Kidney (tissue), 2 donors: Measurements from ENCODE around the gene TREML2. TPM values are rescaled to one million over a fixed set of nuclear protein-coding genes. Genes with fewer than 3 reads are reported as not detected.

Experiments
- polyA plus RNA-seq: library from polyadenylated mRNA; stranded (reverse); fragments of 350-450 nt; fragmentation: Illumina TruSeq; extraction: RNeasy Lipid Tissue Mini Kit (QIAGEN cat#74804); gene quantifications from one replicate; pipeline ENCODE4 v1.2.3, GENCODE V29; 2014; ENCODE audit warnings: low read depth, low replicate concordance; ENCODE audit not compliant: insufficient read depth
- total RNA-seq: library from RNA; stranded (reverse); fragmentation: NEBNext Ultra II Directional; extraction: Animal tissue kit (Norgen Biotek cat#: 25700); gene quantifications from one replicate; pipeline ENCODE4 v1.2.1, GENCODE V29; 2021
- donor health status: DM: yes; HTN: yes; CAD: no.

TREML2 gene
- total and polyA plus RNA-seq, 2 donors from 2014 or later: 0.41 TPM; not detected in 1

Other genes with a start within 250 kb of the TREML2 start
- 53.7 TPM for gene UNC5CL, start 161.9 kb downstream of the TREML2 start, total RNA-seq
- gene UNC5CL, start 161.9 kb downstream of the TREML2 start, polyA plus RNA-seq: 41.3 TPM
- 0.44 TPM for gene TSPO2, start 158.7 kb downstream of the TREML2 start, total RNA-seq
- gene TSPO2, start 158.7 kb downstream of the TREML2 start, polyA plus RNA-seq: 0.88 TPM
- gene APOBEC2, start 147.9 kb downstream of the TREML2 start, total RNA-seq: not detected
- gene APOBEC2, start 147.9 kb downstream of the TREML2 start, polyA plus RNA-seq: not detected
- 35.9 TPM for gene OARD1, start 128.8 kb downstream of the TREML2 start, total RNA-seq
- gene OARD1, start 128.8 kb downstream of the TREML2 start, polyA plus RNA-seq: 62.6 TPM
- 22.5 TPM for gene NFYA, start 128.2 kb downstream of the TREML2 start, total RNA-seq
- 6.4 TPM for gene NFYA, start 128.2 kb downstream of the TREML2 start, polyA plus RNA-seq
- gene TREML1, start 46.8 kb downstream of the TREML2 start, total RNA-seq: 1.0 TPM
- gene TREML1, start 46.8 kb downstream of the TREML2 start, polyA plus RNA-seq: not detected
- gene TREM2, start 38.0 kb downstream of the TREML2 start, total RNA-seq: 7.8 TPM
- gene TREM2, start 38.0 kb downstream of the TREML2 start, polyA plus RNA-seq: 3.5 TPM
- gene TREML4, start 27.2 kb upstream of the TREML2 start, total RNA-seq: not detected
- not detected for gene TREML4, start 27.2 kb upstream of the TREML2 start, polyA plus RNA-seq
- gene TREM1, start 85.5 kb upstream of the TREML2 start, total RNA-seq: 1.4 TPM
- not detected for gene TREM1, start 85.5 kb upstream of the TREML2 start, polyA plus RNA-seq
- not detected for gene NCR2, start 134.5 kb upstream of the TREML2 start, total RNA-seq
- not detected for gene NCR2, start 134.5 kb upstream of the TREML2 start, polyA plus RNA-seq